Fibroblast of skin of right quadriceps (primary cell): Measurements from ENCODE around the gene SHROOM3.

ENCODE experiments used
- DNase-seq: peaks from one replicate; pipeline ENCODE4 v3.0.0-alpha.2; 2013

The SHROOM3 gene

DNA sequence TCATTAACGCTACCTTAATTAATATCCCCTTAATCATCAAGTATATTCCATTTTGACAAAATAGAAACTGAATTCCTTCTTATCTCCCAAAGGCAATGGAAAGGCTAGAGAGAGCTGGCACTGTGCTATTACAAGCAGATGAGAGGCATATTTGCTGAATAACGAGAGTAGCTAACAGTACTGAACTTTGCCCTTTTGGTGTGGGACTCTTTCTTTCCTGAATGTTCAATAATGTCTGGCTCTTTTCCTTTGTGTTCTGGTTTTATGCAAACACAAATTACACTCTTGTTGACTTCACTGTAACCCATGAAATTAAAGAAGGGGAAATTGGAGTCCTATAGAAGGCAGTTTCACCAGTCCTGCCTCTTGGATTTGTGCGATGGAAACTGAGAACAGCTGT, 63.5 kb downstream of the SHROOM3 start:
- no peak for DNase-seq

- no peak for DNase-seq
Measured at GRCh38 chr4:76499461-76499860, 64.4 kb downstream of the SHROOM3 start.

DNA sequence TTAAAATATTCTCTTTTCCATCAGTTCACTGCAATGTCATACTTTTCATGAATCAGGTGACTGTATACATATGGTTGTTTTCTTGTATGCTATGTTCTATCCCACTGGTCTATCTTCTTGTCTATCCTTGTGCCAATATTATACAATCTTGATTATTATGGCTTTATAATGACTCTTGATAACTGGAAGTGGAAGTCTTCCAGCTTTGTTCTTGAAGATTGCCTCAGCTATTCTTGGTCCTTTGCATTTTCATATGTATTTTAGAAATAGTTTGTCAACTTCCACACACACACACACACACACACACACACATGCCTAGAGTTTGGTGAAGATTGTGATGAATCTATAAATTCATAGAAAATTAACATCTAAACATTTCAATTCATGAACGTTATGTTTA, 67.9 kb downstream of the SHROOM3 start:
- DNase-seq = no peak

DNA sequence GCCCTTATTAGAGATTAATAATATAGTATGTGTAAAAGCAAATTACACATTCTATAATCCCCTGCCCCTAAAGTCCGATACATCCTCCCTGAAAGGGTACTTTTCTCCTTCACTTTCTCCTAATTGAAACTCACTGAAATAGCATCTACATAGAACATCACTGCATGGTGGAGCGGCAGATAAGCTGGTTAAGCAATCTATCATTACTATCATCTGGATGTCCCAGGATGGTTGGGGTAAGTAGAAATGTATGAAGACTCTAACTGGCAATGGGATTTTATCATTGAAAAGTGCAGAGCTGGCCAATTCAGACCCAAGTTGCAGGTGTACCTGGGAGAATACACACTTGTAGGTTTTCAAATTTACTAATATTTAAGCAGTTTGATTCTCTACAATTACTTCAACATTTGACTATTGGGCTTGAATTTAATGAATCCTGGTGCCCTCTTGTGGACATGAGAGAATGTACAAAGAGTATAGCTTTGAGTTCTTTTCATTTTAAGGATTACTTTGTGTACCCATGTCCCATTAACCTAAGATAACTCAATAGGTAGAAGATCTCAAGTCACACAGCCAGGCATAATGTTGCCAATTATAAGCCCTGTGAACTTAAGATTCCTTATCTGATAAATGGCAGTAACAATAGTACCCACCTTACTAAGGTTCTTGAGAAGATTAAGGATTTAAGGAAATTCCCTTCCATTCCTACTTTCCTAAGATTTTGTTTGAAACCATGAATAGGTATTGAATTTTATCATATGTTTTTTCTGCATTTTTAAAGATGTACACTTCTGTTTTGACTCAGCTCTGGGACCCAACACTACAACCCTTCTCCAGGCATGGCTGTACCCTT, 69.8 kb downstream of the SHROOM3 start:
- DNase-seq = peak; percentile 53

DNA sequence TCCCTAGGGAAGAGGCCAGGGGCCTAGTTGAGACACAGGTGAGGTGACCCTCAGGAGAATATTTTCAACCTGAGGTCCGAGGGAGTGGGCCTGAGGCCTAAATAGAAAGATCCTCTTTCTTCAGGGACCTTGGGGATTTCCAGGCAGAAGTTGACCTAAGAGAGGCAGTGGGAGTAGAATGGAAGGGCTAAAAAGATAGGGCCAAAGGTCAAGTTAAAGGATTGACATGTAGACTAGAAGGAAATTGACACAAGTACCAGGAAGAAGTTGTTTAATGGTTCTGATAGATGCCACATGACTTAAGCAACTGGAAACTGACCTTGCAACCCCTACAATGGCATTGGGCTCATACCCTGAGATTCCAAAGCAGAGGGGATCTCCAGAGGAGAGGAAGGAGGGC, 76.9 kb downstream of the SHROOM3 start:
- no peak for DNase-seq

DNA sequence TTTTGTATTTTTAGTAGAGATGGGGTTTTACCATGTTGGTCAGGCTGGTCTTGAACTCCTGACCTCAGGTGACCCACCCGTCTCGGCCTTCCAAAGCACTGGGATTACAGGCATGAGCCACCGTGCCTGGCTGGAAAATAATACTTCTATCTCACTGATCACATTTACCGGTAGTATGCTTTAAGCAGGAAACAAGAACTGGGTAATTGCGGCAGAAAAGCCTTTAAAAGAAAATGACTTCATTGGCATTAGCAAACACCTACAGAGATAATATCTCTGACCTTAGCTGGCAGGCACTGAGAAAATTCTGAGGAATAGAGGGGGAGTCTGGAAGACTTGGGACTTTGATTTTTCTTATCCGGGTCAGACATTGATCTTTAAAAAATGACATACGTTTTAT, 78.5 kb downstream of the SHROOM3 start:
- no peak for DNase-seq

- DNase-seq = no peak
Measured at GRCh38 chr4:76514087-76514486, 79.1 kb downstream of the SHROOM3 start.

DNA sequence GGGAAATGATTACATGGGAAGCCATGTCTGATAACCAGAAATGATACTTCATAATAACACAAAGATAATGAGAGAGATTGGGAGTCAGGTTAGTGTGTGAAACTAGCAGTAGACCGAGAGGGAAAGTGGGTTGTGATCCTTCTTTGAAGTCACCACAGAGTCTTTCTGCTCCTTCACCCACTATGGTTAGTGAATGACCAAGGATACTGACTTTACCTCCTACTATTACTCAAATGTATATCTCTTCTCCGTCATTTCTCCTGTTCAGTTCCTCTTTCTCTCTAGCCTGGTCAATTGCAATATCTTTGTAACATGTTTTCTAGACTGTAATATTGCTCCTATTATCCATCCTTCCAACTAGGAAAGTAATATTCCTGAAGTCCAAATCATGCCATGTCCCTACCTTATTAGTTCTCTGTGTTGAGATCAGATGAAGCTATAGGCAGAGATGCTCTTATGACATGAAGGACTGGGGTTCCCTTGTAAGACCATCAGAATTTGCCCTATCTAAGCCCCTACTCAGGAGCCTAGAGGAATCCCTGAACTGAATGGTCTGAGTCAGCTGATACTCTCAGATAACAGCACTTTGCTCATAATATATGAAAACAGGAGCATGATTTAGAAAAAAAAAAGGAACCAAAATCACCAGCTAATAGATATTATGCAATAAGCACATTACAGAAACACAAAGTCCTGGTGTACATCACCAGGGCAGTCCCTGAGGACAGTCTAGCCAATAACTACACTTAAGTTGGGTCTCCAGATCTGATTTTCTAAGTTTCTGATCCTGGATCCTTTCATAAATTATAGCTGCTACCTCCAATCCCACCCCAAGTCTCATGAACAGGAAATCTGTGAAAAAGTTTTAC, 81.2 kb downstream of the SHROOM3 start:
- DNase-seq = peak; percentile 12

GRCh38 chr4:76518241-76518640, 83.2 kb downstream of the SHROOM3 start:
- DNase-seq = peak; percentile 72

- no peak for DNase-seq
Measured at GRCh38 chr4:76523593-76523992, 88.6 kb downstream of the SHROOM3 start.

GRCh38 chr4:76525751-76526150, 90.7 kb downstream of the SHROOM3 start:
- DNase-seq = no peak

DNA sequence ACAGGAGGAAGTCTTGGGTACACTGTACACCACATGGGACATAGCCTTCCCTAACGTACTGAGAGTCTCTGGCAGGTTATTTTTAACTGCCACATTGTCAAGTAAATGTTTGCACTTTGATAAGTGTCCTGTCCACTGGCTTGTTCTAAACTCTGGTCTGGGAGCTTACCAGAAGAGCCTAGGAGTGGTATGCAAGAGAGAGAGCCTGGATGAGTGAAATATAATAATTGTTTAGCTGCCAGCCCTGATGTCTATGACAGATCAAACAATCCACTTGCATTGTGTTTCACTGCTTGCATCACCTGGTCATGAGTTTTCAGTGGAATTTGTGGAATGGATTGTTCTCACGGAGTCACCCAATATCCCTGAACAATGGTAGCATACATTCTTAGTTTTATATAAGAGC, 91.6 kb downstream of the SHROOM3 start:
- peak; percentile 22 for DNase-seq

DNA sequence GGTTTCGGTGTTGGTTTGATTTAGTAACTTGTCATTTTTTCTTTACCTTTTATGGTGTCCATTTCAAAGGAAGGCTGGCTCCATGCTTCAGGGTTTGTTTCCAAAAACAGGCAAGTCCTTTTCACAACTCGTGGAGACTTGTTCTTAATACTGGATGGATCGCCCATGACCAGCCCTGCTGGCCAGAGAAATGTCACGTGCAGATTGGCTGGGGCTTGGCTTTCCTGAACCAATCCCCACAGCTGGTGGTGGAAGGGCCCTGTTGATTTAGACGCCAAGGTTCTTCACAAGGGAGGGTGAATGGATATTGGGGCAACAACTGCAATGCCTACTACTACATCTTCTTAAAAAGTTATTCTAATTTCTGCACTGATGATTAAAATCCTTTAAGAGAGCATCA, 92.6 kb downstream of the SHROOM3 start:
- no peak for DNase-seq

DNA sequence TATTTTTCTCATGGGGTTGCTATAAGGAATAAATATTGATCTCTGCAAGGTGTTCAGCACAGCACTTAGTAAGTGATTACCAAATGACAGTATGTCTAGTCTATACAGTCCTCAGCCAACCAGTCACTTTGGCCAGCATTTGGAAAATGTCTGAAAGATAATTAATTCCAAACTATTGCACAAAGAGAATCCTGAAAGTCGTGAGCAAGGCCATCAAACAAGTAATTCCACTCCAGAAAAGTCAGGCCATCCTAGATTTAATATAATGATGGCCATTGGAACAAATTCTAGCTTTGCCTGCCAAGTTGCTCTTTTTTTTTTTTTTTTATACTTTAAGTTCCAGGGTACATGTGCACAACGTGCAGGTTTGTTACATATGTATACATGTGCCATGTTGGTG, 96.6 kb downstream of the SHROOM3 start:
- DNase-seq = no peak

- DNase-seq = no peak
Measured at GRCh38 chr4:76532805-76533204, 97.8 kb downstream of the SHROOM3 start.

- DNase-seq = no peak
Measured at GRCh38 chr4:76533314-76533713, 98.3 kb downstream of the SHROOM3 start.

DNA sequence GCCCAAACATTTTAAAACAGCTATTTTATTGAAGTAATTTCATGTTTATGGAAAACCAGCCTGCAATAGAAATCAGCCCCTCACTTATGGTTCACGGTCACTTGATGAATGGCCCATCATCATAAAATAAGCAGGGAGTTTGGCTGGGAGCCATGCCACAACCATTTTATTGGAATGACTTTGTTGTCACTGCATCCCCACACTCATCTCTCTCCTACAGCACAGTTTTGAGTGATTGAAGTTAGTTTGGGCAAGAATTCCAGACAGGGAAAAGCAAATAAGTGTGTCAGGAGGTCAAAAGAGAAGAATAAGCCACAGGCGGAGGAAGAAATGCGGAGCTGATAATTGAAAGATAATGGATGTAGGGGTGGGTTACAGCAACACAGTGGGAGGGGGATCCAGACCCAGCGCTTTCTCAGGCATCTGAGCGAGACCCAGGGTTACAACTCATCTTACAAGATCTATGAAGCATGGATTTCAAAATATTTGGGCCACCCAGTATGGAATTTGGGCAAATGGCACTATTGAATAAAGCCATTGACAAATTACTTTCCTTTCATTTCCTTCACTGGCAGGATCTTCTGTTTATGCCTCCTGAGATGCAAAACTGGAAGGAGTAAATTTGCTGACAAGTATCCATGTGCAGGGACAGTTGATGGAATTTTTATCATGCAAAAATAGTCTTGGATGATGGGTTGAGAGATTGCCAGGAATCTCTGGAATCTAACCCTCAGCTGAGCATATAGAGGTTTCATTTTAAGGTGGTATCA, 100.8 kb downstream of the SHROOM3 start:
- DNase-seq = peak; percentile 91

DNA sequence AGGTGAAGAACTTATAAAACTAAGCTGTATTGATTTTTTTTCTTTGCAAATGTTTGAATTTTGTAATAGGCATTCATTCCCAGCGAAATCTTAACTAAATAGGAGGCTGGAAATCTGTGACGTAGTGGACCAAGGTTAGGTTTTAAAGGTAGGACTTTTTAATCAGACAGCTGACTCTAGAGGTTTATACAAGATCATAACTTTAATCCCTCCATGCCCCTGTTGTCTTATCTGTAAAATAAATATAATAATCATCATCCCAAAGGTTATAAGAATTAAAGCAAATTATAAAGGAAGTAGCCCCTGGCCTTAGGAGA, 101.3 kb downstream of the SHROOM3 start:
- no peak for DNase-seq

- DNase-seq = no peak
Measured at GRCh38 chr4:76538296-76538695, 103.3 kb downstream of the SHROOM3 start.

DNA sequence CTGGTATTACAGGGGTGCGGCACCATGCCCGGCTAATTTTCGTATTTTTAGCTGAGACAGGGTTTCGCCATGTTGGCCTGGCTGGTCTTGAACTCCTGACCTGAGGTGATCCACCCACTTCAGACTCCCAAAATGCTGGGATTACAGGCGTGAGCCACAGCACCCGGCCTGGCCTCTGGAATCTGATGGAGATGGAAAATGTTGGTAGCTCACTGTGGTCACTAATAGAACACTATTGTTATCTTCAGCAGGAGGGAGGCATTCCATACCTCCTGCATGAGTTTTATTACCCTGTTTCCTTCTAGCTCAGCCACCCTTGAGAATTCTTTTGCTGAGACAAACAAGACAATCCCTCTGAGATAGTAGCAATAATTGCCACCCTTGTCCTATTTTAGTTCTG, 105.0 kb downstream of the SHROOM3 start:
- DNase-seq = peak; percentile 70

GRCh38 chr4:76540486-76540885, 105.5 kb downstream of the SHROOM3 start:
- DNase-seq = no peak

- no peak for DNase-seq
Measured at GRCh38 chr4:76543378-76543777, 108.3 kb downstream of the SHROOM3 start.

DNA sequence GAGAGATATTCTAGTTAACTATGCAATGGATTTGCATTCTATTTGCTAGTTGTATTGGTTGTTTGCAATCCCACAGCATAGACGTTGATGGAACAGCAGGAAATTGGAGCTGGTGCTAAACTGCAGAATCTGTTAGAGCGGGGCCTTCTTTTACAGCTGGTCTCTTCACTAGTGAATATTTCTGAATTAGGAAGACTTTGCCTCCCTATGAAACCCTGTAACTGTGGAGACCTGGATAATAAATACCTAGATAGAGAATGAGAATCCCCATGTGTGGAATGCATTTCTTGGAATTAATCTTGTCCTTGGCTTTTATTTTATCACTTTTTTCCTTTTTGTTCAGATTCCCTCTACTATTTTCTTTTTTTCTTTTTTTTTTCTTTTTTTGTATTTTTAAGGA, 109.7 kb downstream of the SHROOM3 start:
- DNase-seq = no peak
